Measurements from ENCODE around the gene VAMP5.

Gene VAMP5

GRCh38 chr2:85577386-85578242 is 6.6 kb upstream of the VAMP5 start, which contains the start of gene VAMP8:
Gene VAMP8 (plus strand): TSS chr2:85577586. CDS start chr2:85577647, 61 bp downstream.
- Histone ChIP-seq H3K4me1 (peaks cover 58 to 67% (median 65%) of the 10 kb centered on the region in 10 experiments), H3K27ac (peak within 1 kb of the TSS; percentile 86 to 96 (median 89)), H4K20me1 (no peaks in the 10 kb centered on the region), H3K4me2 (peak within 1 kb of the TSS; percentile 88 to 100 (median 94)), H3K27me3 (no peaks in the 10 kb centered on the region), H3K4me3 (peak within 1 kb of the TSS; percentile 31 to 63 (median 52); a peak in 19 of 20 replicates), H3K9me3 (replicated peaks in 1 of 11) (no peaks in the 10 kb centered on the region), H3K36me3 (peaks cover 0 to 14% (median 0%) of the 10 kb centered on the region in 11 experiments; a peak in 6 of 22 replicates), H3K9ac (peak within 1 kb of the TSS; percentile 68 to 91 (median 78))
- TF ChIP-seq Cebpa-rat (IDR thresholded peaks at IDR 0.05), result no peak

GRCh38 chr2:85578243-85579180 is 5.7 kb upstream of the VAMP5 start:
- peak overlapping the region; percentile 88 to 100 (median 94) for H3K4me2 ChIP-seq
- peak overlapping the region; percentile 68 to 91 (median 78) for H3K9ac ChIP-seq
- H3K27me3 ChIP-seq, result no peaks in the 10 kb centered on the region
- no peaks in the 10 kb centered on the region for H3K9me3 ChIP-seq (replicated peaks in 1 of 11)
- H3K27ac ChIP-seq, result peak overlapping the region; percentile 86 to 96 (median 89)
- TF ChIP-seq Cebpa-rat (IDR thresholded peaks at IDR 0.05), result no peak; a peak in 1 of 22 replicates
- no peaks in the 10 kb centered on the region for H4K20me1 ChIP-seq
- peaks cover 0 to 16% (median 0%) of the 10 kb centered on the region in 11 experiments; a peak in 7 of 22 replicates for H3K36me3 ChIP-seq
- H3K4me1 ChIP-seq, result peaks cover 67 to 76% (median 74%) of the 10 kb centered on the region in 10 experiments
- H3K4me3 ChIP-seq, result peak overlapping the region; percentile 31 to 63 (median 52)

DNA sequence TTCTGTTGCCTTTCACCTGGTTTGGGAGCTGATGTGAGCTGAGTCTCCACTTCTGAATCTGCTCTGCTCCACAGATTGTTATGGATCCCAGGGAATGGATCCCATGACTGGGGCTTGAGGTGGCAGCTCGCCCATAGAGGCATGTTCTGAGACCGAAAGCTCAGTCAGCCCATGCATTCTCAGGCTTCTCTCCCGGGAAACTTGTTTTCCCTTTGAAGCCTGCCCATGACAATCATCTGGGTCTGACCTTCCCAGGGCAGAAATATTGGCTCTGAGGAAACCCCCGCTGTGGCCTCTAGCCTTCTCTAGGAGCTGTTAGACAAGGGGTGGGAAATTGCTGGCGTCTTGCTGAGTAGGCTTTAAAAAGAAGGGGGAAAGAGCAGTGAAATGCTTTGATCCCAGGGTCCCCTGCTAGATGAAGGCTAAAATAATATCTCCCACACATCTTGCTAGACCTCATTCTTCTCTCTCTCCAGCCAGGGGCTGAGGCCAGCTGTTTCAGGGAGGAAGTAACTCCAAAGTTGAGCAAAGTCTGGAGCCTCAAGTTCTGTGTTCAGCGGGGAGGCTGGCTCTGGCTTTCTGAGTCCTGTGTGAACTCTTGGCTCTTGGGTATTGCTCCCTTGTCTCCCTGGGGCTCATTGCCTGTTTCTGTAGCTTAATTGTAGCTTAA is 4.8 kb upstream of the VAMP5 start:
- Histone ChIP-seq H3K4me1 (peaks cover 73 to 83% (median 80%) of the 10 kb centered on the region in 10 experiments), H3K4me2 (peak overlapping the region; percentile 88 to 100 (median 94)), H4K20me1 (no peaks in the 10 kb centered on the region), H3K36me3 (peaks cover 0 to 16% (median 0%) of the 10 kb centered on the region in 11 experiments; a peak in 7 of 22 replicates), H3K4me3 (peak overlapping the region; percentile 31 to 63 (median 52)), H3K9me3 (replicated peaks in 1 of 11) (no peaks in the 10 kb centered on the region), H3K27ac (peak overlapping the region; percentile 86 to 96 (median 89)), H3K27me3 (no peaks in the 10 kb centered on the region), H3K9ac (peak overlapping the region; percentile 68 to 91 (median 78))
- no peak for TF ChIP-seq Cebpa-rat (IDR thresholded peaks at IDR 0.05)

GRCh38 chr2:85580206-85580605 is 4.0 kb upstream of the VAMP5 start:
- Histone ChIP-seq H3K4me1 (peaks cover 81 to 91% (median 88%) of the 10 kb centered on the region in 10 experiments), H3K4me3 (peak overlapping the region in 8 of 10 experiments; percentile 32 to 63 (median 52); a peak in 9 of 20 replicates), H3K27ac (peak overlapping the region; percentile 86 to 96 (median 89)), H3K9me3 (replicated peaks in 1 of 11) (no peaks in the 10 kb centered on the region), H4K20me1 (no peaks in the 10 kb centered on the region), H3K9ac (peak overlapping the region; percentile 68 to 91 (median 78)), H3K36me3 (peaks cover 0 to 16% (median 0%) of the 10 kb centered on the region in 11 experiments; a peak in 7 of 22 replicates), H3K27me3 (no peaks in the 10 kb centered on the region), H3K4me2 (peak overlapping the region; percentile 88 to 100 (median 94))
- TF ChIP-seq Cebpa-rat (IDR thresholded peaks at IDR 0.05), result no peak

GRCh38 chr2:85582492-85582891 is 1.7 kb upstream of the VAMP5 start:
- Histone ChIP-seq H3K9me3 (replicated peaks in 1 of 11) (no peaks in the 10 kb centered on the region), H3K4me1 (peaks cover 95 to 98% (median 97%) of the 10 kb centered on the region in 10 experiments)

GRCh38 chr2:85583667-85584353 is 421 bp upstream of the VAMP5 start:
- peak overlapping the region; percentile 67 to 96 (median 90); a peak in 20 of 22 replicates for H3K27ac ChIP-seq
- no peaks in the 10 kb centered on the region for H3K9me3 ChIP-seq (replicated peaks in 1 of 11)
- no peaks in the 10 kb centered on the region for H4K20me1 ChIP-seq
- peak in 5 of 11 experiments; percentile 14 to 73 (median 25); a peak in 4 of 22 replicates for TF ChIP-seq Cebpa-rat (IDR thresholded peaks at IDR 0.05)
- H3K4me2 ChIP-seq, result peak overlapping the region; percentile 89 to 100 (median 97)
- peaks cover 95 to 98% (median 97%) of the 10 kb centered on the region in 10 experiments for H3K4me1 ChIP-seq
- H3K27me3 ChIP-seq, result no peaks in the 10 kb centered on the region
- peak overlapping the region; percentile 83 to 96 (median 92) for H3K9ac ChIP-seq
- peak overlapping the region; percentile 53 to 84 (median 78) for H3K4me3 ChIP-seq
- peaks cover 0 to 16% (median 0%) of the 10 kb centered on the region in 11 experiments; a peak in 7 of 22 replicates for H3K36me3 ChIP-seq

More at GRCh38 chr2:85582492-85582891, 1.7 kb upstream of the VAMP5 start:
- peak overlapping the region in 1 of 11 experiments; percentile 96; a peak in 1 of 22 replicates for H3K27ac ChIP-seq
- no peak overlapping the region for H3K4me3 ChIP-seq
- H3K9ac ChIP-seq, result no peak overlapping the region
- no peaks in the 10 kb centered on the region for H4K20me1 ChIP-seq
- no peak for TF ChIP-seq Cebpa-rat (IDR thresholded peaks at IDR 0.05)
- H3K4me2 ChIP-seq, result peak overlapping the region; percentile 89 to 100 (median 95); a peak in 19 of 22 replicates
- H3K36me3 ChIP-seq, result peaks cover 0 to 16% (median 0%) of the 10 kb centered on the region in 11 experiments; a peak in 7 of 22 replicates
- H3K27me3 ChIP-seq, result no peaks in the 10 kb centered on the region

DNA sequence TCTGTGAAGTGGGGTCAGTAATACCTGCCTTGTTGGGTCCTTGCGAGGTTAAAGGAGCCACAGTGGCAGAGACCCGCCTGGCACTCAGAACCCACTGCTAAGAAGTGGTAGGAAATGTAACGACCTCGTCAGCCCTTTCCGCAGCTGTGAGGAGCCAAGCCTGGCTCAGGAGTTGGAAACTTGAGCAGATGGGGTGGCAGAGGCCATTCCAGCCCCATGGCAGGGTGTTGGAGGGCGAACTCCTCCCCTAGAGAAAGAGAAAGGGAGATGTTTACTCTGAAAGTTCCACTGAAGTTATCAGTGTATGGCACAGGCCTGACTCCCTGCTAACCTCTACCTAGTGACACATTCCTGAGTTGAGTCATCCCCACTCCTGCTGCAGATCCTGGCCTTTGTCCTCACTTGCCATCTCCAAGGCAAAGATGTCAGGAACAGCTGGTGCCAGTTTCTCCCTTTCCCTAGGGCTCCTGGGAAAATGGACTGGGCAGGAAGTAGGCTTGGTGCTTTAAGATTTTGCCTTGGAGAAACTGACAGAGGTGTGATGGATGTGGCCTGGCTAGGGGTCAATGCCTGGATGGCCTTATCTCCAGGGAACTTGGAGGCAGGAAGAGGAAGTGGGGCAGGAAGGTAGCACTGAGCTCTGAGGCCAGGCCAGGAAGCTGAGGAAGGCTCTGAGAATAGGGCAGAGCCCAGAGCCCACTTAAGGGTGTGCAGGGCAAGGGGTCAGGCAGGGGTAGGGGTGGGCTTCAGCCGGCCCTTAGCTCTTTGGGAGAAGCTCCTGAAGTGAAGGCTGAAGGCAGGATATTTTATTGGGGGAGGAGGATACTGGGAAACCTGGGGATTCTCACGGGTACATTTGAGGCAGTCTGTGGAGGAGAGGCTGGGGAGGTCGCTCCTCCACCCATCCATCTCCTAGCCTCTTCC is 888 bp downstream of the VAMP5 start:
- Histone ChIP-seq H4K20me1 (no peaks in the 10 kb centered on the region), H3K4me1 (peaks cover 95 to 98% (median 97%) of the 10 kb centered on the region in 10 experiments), H3K9ac (peak overlapping the region; percentile 83 to 96 (median 92)), H3K27ac (peak overlapping the region; percentile 67 to 96 (median 90)), H3K36me3 (peaks cover 0 to 16% (median 0%) of the 10 kb centered on the region in 11 experiments; a peak in 8 of 22 replicates), H3K27me3 (no peaks in the 10 kb centered on the region), H3K9me3 (replicated peaks in 1 of 11) (no peaks in the 10 kb centered on the region), H3K4me2 (peak overlapping the region; percentile 89 to 100 (median 97)), H3K4me3 (peak overlapping the region; percentile 53 to 84 (median 78))
- no peak for TF ChIP-seq Cebpa-rat (IDR thresholded peaks at IDR 0.05)
